Activated T-helper 1 cell treated with anti-CD3 and anti-CD28 coated beads, Interleukin-12 subunit alpha, Interleukin-12 subunit beta, Interleukin-2, Interleukin-4 antibody, amounts not matched to agents 30 ng/mL and 10 ng/mL and 1 ng/mL, durations not matched to agents 14 hours and 24 hours and 36 hours (primary cell): ENCODE data around the gene CTDP1. TPM values are rescaled to one million over a fixed set of nuclear protein-coding genes. Genes with fewer than 3 reads are reported as not detected.
A peak's percentile ranks its signal among the peaks of the same experiment; 100 is the strongest.

Experiments
- DNase-seq: peaks from one replicate; pipeline ENCODE4 v3.0.0; 2021; ENCODE audit warnings: low spot score
- H3K27ac Mint-ChIP-seq: one replicate; pipeline ENCODE4 v1.8.0; 2021; ENCODE audit warnings: mild to moderate bottlenecking, mixed read lengths
- H3K27me3 Mint-ChIP-seq: one replicate; pipeline ENCODE4 v1.8.0; 2022; ENCODE audit warnings: mild to moderate bottlenecking, moderate library complexity, mixed read lengths; ENCODE audit not compliant: insufficient read depth
- H3K36me3 Mint-ChIP-seq: one replicate; pipeline ENCODE4 v1.8.0; 2021; ENCODE audit warnings: low read depth, mixed read lengths
- H3K4me1 Mint-ChIP-seq: one replicate; pipeline ENCODE4 v1.8.0; 2021; ENCODE audit warnings: low read depth, mixed read lengths
- H3K4me3 Mint-ChIP-seq: one replicate; pipeline ENCODE4 v1.8.0; 2021; ENCODE audit warnings: mild to moderate bottlenecking, moderate library complexity, mixed read lengths
- H3K9me3 Mint-ChIP-seq: one replicate; pipeline ENCODE4 v1.8.0; 2021; ENCODE audit warnings: mixed read lengths
- intact Hi-C: fragments of 100-400 bp; cut with micrococcal nuclease; formaldehyde crosslinking; loops from one replicate; pipeline ENCODE4 v1.15.1; 2024
- total RNA-seq: library from RNA; stranded (reverse); gene quantifications from 2 replicates; pipeline ENCODE4 v1.2.3, GENCODE V29; 2022

Gene CTDP1
- total RNA-seq, 1 donor from 2014 or later: 47.2 TPM

DNA sequence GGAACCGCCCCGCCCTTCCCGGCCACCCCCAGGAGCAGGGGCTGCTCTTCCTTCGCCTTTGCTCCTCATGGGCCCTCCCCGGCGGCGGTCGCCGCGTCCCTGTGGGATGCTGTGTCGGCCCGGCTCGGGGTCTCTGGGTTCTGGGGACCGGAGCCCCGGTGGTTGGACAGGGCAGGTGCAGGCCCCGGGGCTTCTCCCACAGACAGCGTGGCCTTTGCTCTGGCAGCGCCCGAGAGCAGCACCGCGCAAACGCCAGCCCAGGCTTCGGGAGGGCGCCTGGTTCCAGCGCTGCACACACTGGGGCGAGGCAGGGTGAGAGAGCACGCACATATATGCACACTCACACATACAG lies 109.1 kb downstream of the CTDP1 start:
- Mint-ChIP-seq H3K9me3 (no peaks in the 10 kb centered on the region), H3K36me3 (no peaks in the 10 kb centered on the region), H3K27ac (no peak overlapping the region), H3K4me3 (no peak overlapping the region), H3K4me1 (peaks cover 13% of the 10 kb centered on the region), H3K27me3 (peaks cover 46% of the 10 kb centered on the region)
- DNase-seq: no peak
- intact Hi-C loops: no loop called here

DNA sequence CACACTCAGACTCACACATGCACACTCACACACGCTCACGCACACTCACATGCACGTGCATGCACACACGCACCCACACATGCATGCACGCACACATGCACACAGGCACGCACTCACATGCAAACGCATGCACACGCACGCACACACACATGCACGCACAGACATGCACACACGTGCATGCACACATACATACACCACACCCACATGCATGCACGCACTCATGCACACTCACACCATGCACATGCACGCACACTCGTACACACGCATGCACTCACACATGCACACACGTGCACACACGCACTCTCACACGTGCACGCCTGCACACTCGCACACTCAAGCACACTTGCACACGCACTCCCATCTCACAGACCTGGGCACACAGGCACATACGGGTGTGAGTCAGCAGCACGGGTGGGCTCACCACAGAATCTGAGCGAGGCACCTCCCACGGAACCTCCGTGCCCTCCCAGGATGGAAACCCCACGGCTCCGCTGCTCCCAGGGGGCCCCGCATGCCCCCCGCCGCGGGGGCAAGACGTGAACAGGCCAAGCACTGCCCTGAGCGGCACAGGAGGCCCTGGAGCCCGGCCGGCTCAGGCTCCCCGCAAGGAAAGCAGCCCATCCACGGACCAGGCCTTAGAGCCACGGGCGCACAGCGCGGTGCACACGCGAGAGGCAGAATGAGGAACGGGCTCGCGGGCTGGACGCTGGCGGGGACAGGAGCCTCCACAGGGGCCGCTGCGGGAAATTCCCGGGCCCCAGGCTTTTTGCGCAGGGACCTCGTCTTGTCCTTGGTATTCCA lies 109.7 kb downstream of the CTDP1 start:
- H3K9me3 Mint-ChIP-seq: no peaks in the 10 kb centered on the region
- no peak overlapping the region for H3K27ac Mint-ChIP-seq
- H3K36me3 Mint-ChIP-seq: no peaks in the 10 kb centered on the region
- H3K27me3 Mint-ChIP-seq: peaks cover 47% of the 10 kb centered on the region
- peaks cover 13% of the 10 kb centered on the region for H3K4me1 Mint-ChIP-seq
- no peak overlapping the region for H3K4me3 Mint-ChIP-seq
- DNase-seq: no peak
- intact Hi-C loops: no loop called here

DNA sequence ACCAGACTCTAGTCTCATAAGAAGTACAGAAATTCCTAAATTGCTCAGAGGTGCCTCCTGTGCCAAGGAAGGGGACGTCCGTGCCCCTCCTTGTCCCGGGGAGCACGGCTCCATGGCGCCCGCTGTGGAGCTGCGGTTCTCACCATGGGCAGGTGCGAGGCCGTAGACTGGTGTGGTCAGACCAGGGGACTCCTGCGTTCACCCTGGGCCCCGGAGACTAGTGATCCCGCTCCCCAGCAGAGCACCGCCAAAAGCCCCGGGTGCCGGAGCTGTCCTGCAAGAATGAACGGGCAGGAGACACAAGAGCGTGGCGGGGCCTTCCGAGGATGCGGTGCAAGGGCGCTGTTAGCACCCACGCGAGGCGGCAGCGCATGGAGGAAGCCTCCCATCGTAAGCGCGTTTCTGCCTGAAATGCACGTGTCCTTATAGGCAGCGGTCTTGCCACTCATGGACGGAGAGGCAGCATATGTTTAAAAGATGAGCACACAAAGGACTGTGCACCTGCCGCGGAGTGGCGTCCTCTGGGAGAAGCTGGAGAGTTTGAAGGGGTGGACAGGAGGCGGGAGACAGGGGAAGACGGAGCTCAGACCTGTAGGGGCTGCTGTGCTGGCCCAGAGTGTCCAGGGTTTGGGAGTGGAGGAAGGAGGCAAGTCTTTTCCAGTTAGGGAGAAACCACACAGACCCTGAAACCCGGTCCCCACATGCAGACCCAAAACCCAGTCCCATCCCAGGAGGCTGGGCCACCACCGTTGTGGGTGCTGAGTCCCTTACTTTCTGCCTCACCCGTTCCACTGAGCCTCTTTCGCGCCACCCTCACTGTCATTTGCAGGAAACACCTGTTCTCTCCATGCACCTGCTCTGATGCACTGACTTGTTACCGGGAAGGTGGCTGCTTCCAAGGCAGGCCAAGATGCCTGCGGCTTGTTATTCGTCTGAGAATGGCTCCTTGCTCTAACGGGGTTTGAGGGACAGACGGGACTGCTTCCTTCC lies 110.6 kb downstream of the CTDP1 start:
- Mint-ChIP-seq H3K4me3 (no peak overlapping the region), H3K27me3 (peaks cover 47% of the 10 kb centered on the region), H3K4me1 (peaks cover 13% of the 10 kb centered on the region), H3K9me3 (no peaks in the 10 kb centered on the region), H3K36me3 (no peaks in the 10 kb centered on the region), H3K27ac (no peak overlapping the region)
- no peak for DNase-seq
- intact Hi-C loops: loop anchor here (10.0 kb wide), 2 partner anchors 155 to 195 kb away; partner anchors contain the start of gene TXNL4A

DNA sequence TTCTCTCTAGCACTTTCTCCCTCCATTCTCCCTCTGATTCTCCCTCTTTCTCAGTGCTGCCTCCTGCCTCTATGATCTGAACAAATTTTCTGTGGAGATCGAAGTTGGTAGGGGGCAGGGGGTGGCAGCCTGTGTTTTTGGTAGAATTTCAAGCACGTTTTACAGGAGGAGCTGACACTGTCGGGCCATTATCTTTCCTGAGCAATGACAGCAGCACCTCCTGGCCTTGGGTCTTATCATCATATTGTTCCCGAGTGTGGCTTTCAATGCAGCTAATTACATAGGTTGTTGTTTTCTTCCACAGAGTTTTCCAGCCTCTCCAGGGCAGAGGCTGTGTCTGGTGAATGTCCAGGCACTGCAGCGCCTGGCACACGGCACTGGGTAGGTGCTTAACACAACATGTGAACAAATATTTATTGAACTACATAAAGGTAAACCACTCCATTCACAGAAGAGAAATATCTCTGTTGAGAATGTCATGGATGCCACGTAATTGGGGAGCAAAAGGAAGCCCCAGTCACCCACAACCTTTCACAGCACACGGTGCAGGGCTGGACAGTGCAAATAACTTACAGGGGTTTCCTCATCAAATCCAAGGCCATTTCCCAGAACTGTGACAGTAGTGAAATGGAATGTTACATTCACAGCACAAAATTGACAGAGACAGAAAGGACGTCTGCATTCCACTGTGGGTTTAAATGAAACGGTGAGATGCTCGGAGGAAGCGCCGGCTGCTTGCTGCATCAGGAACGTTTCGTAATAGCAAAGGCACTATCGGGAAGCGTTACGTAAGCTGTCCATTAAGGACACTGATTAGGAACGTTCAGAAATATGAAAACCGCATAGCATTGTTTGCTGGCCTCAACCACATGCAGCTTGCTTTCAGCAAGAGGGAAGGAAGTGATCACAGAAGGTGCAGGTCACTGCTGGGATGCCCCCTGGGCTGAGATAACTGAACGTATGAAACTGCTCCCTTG lies 111.7 kb downstream of the CTDP1 start:
- intact Hi-C loops: loop anchor here (10.0 kb wide), 2 partner anchors 154 to 194 kb away; partner anchors contain the start of gene TXNL4A
- no peaks in the 10 kb centered on the region for H3K9me3 Mint-ChIP-seq
- H3K27ac Mint-ChIP-seq: no peak overlapping the region
- peaks cover 13% of the 10 kb centered on the region for H3K4me1 Mint-ChIP-seq
- DNase-seq: no peak
- peaks cover 51% of the 10 kb centered on the region for H3K27me3 Mint-ChIP-seq
- H3K4me3 Mint-ChIP-seq: no peak overlapping the region
- H3K36me3 Mint-ChIP-seq: no peaks in the 10 kb centered on the region

DNA sequence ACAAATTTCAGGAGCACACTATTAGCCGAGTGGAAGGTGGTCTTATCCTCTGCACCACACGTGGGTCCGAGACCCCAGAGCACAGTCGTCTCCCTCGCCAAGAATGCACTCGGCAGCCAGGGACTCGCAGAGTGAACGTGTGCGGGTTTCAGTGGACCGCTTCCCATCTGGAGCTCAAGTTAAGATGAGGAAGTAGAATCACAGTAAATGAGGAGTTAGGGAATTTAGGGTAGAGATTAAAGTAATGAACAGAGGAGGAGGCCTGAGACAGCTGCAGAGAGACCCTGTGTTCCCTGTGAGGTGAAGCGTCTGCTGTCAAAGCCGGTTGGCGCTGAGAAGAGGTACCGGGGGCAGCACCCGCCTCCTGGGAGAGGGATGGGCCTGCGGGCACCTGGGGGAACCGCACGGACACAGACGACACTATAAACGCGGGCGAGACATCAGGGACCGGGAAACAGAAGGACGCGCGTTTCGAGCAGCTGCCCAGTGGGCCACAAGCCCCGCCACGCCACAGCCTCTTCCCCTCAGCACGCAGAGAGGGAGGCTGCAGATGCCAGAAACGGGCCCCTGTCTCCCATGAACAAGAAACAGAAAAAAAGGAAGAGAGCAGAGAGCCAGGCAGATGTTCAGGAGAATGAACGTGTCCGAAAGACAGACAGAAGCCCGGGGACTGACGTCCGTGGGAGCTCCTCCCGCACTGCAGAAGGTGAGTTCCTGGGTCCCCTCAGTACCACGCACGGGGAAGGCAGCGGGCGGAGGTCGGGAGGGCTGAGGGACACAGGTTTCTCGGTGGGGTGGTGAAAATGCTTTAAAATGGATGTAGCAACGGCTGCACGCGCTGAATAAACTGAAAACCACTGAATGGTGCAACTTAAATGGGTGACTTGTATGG lies 112.7 kb downstream of the CTDP1 start:
- Mint-ChIP-seq H3K9me3 (no peaks in the 10 kb centered on the region), H3K4me1 (peaks cover 15% of the 10 kb centered on the region), H3K27ac (no peak overlapping the region), H3K27me3 (peaks cover 51% of the 10 kb centered on the region), H3K36me3 (peaks cover 2% of the 10 kb centered on the region), H3K4me3 (no peak overlapping the region)
- DNase-seq: no peak
- intact Hi-C loops: loop anchor here (10.0 kb wide), 2 partner anchors 152 to 192 kb away; partner anchors contain the start of gene TXNL4A

DNA sequence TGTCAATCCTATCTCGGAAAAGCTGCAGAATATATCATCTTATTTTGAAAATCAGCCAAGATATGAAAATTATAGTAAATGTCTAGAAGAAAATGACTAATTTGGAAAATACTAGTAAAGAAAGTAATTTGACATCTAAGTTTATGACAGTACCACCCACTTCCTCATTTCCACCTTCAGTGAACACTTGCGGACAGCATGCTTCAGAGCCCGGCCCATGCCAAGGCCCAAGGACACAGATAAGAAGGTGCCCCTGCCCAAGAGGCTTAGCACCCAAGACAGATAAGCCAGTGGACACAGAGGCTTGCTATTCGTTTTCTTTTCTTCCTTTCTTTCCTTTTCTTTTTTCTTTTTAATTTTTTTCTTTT lies 113.4 kb downstream of the CTDP1 start:
- Mint-ChIP-seq H3K27me3 (peaks cover 49% of the 10 kb centered on the region), H3K36me3 (peaks cover 2% of the 10 kb centered on the region), H3K9me3 (no peaks in the 10 kb centered on the region), H3K4me3 (no peak overlapping the region), H3K27ac (no peak overlapping the region), H3K4me1 (peaks cover 18% of the 10 kb centered on the region)
- intact Hi-C loops: loop anchor here (10.0 kb wide), 2 partner anchors 152 to 192 kb away; partner anchors contain the start of gene TXNL4A
- no peak for DNase-seq

DNA sequence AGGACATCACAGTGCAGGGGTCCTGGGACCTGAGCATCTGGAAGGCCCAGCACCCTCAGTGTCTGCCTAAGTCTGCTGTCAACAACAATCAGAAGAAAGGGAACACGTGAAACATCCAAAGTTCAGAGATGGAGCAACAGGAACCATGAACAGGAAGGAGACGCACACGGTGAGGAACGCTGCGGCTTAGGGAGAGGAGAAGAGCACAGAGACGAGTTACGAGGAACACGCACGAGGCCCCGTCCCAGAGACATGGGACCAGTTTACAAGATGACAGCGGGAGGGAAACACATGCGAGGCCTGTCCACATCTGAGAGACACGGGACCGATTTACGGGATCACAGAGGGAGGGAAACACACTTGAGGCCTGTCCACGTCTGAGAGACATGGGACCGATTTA lies 115.2 kb downstream of the CTDP1 start:
- H3K27ac Mint-ChIP-seq: no peak overlapping the region
- H3K27me3 Mint-ChIP-seq: peaks cover 58% of the 10 kb centered on the region
- H3K36me3 Mint-ChIP-seq: peaks cover 2% of the 10 kb centered on the region
- no peaks in the 10 kb centered on the region for H3K9me3 Mint-ChIP-seq
- no peak overlapping the region for H3K4me3 Mint-ChIP-seq
- DNase-seq: no peak
- intact Hi-C loops: loop anchor here (10.0 kb wide), 2 partner anchors 150 to 190 kb away; partner anchors contain the start of gene TXNL4A
- H3K4me1 Mint-ChIP-seq: peaks cover 24% of the 10 kb centered on the region

DNA sequence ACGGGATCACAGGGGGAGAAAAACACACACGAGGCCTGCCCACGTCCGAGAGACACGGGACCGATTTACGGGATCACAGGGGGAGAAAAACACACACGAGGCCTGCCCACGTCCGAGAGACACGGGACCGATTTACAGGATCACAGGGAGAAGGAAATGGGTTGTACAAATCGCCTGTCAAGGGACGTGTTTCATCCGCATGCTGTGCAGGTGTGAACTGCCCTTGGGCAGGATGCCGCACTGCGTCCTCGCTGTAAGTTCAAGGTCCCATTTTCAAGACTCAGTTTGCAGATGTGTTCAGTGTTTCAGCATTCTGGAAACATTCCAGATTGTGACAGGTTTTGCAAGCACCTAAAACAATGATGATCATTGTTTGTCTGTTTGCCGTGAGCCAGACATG lies 115.8 kb downstream of the CTDP1 start:
- Mint-ChIP-seq H3K27me3 (peaks cover 57% of the 10 kb centered on the region), H3K4me1 (peaks cover 27% of the 10 kb centered on the region), H3K9me3 (no peaks in the 10 kb centered on the region), H3K27ac (no peak overlapping the region), H3K36me3 (peaks cover 2% of the 10 kb centered on the region), H3K4me3 (no peak overlapping the region)
- intact Hi-C loops: loop anchor here (10.0 kb wide), 2 partner anchors 149 to 189 kb away; partner anchors contain the start of gene TXNL4A
- DNase-seq: no peak

DNA sequence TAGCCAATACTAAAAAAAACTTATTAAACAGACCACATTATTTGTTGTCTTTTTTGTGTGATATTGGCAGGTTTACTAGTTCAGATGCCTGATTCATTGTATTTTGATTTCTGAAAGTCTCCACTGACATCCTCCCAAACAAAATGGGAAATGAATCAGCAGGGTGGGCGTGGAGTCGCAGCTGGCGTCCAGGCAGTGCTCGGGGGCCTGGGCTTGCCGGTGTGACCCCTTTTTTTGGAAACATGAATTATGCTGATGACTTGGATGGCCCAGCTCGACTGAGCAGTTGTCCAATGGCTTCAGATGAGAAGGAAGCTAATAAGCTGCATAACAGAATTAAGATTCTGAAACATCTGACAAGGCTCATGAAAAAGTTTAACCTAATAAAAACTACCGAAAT lies 116.4 kb downstream of the CTDP1 start:
- H3K36me3 Mint-ChIP-seq: peaks cover 2% of the 10 kb centered on the region
- no peaks in the 10 kb centered on the region for H3K9me3 Mint-ChIP-seq
- DNase-seq: no peak
- peaks cover 25% of the 10 kb centered on the region for H3K4me1 Mint-ChIP-seq
- intact Hi-C loops: loop anchor here (10.0 kb wide), 2 partner anchors 149 to 189 kb away; partner anchors contain the start of gene TXNL4A
- H3K27me3 Mint-ChIP-seq: peaks cover 52% of the 10 kb centered on the region
- no peak overlapping the region for H3K27ac Mint-ChIP-seq
- H3K4me3 Mint-ChIP-seq: no peak overlapping the region

DNA sequence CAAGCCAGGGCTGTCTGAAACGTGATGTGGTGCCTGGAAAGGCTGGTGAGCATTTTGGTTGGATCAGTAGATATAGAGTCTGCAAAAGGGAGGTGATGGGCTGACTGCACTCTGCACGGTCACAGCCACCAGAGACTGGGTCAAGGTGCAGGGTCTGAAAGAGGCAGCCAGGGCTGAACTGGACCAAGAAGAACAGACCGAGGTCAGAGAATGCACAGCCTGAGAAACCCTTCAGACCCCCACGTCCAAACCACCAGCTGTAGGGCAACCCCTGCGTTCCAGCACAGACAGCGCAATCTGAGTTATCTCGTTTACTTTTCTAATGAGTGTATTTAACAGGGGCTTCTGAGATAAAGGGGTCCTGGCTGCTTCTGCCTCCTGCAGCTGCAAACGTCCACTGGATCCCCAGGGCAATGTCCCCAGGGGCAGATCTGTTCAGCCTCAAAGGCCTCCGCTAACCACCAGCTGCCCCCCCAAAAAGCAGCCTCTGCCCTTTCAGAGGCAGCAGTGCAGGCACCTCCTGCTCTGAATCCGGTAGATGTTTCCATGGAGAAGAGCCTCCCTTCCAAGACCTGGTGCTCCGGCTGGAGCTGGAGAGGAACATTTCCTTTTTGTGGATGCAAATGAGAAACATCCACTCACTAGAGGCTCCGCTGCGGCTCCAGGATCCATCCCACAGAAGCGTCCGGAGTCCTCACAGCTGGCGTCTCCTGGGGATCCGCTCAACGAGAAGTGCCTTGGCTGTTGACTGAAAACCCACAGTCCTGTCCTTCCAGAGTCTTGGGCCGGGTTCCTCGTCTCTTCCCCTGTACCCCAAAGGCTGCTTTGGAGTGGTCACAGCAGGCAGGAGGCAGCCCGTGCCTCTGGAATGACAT lies 117.2 kb downstream of the CTDP1 start:
- Mint-ChIP-seq H3K27me3 (peaks cover 46% of the 10 kb centered on the region), H3K4me1 (peaks cover 18% of the 10 kb centered on the region), H3K36me3 (peaks cover 2% of the 10 kb centered on the region), H3K4me3 (peak overlapping the region; percentile 55), H3K27ac (no peak overlapping the region), H3K9me3 (no peaks in the 10 kb centered on the region)
- no peak for DNase-seq
- intact Hi-C loops: loop anchor here (10.0 kb wide), 2 partner anchors 148 to 188 kb away; partner anchors contain the start of gene TXNL4A
